Measurements from ENCODE around the gene KCNQ4. TPM values are rescaled to one million over a fixed set of nuclear protein-coding genes. Genes with fewer than 3 reads are reported as not detected.

The KCNQ4 gene
- total RNA-seq, 1 experiment from 2014 or later, result 1.4 TPM

GRCh38 chr1:40740997-40741736 is 42.4 kb upstream of the KCNQ4 start:
- H3K4me3 Mint-ChIP-seq, result no peak overlapping the region
- no peak overlapping the region for H2BK12ac ChIP-seq (ENCODE audit: insufficient read length, low read depth, low read length)
- DNase-seq, result no peak
- no CpG with 5 or more reads among the region's 7 CpGs for WGBS (ENCODE audit: extremely low coverage, insufficient read length, low lambda C conversion rate)
- H3K4me2 ChIP-seq (ENCODE audit: insufficient read depth, insufficient read length, low read length), result no peak overlapping the region
- no peak overlapping the region for H3K27ac ChIP-seq (ENCODE audit: insufficient read length, low read depth, low read length)
- 0 out of 2 replicates have a peak, but pooled peaks cover 2% of the 10 kb centered on the region for H3K79me2 ChIP-seq (ENCODE audit: insufficient read depth, low read length)
- no peak overlapping the region for H3T11ph ChIP-seq (ENCODE audit: low read length)
- H3K9me3 Mint-ChIP-seq, result no peaks in the 10 kb centered on the region
- H3K23ac ChIP-seq (ENCODE audit: insufficient read length, low read depth, low read length), result no peak overlapping the region
- no peak overlapping the region for H3K9ac ChIP-seq (ENCODE audit: extremely low read depth, insufficient read length, low read length)
- H4K91ac ChIP-seq (ENCODE audit: insufficient read length, low read depth, low read length), result no peak overlapping the region
- H3K79me1 ChIP-seq (ENCODE audit: insufficient read depth, low read depth, low read length, poor library complexity, severe bottlenecking), result no peaks in the 10 kb centered on the region
- no peak overlapping the region for H2BK20ac ChIP-seq (ENCODE audit: low read depth, low read length, poor library complexity, severe bottlenecking)
- H2BK15ac ChIP-seq (ENCODE audit: low read depth, low read length), result no peak overlapping the region
- H3K27me3 ChIP-seq (ENCODE audit: insufficient read depth, low read length), result no peaks in the 10 kb centered on the region
- no peak for TF ChIP-seq CTCF (conservative IDR thresholded peaks at IDR 0.05)
- H3K18ac ChIP-seq (ENCODE audit: insufficient read length, low read depth, low read length), result no peak overlapping the region
- no peaks in the 10 kb centered on the region for H3K27me3 Mint-ChIP-seq (ENCODE audit: low read depth)
- H3K9me3 ChIP-seq (ENCODE audit: control insufficient read depth, low read depth, low read length), result no peaks in the 10 kb centered on the region
- no peak overlapping the region for H4K8ac ChIP-seq (replicated peaks; ENCODE audit: insufficient read length, low read depth, low read length)
- H3K14ac ChIP-seq (ENCODE audit: insufficient read depth, low read length), result no peak overlapping the region
- no peak overlapping the region for H4K5ac ChIP-seq (ENCODE audit: insufficient read length, low read depth, low read length)
- H2BK5ac ChIP-seq (ENCODE audit: insufficient read length, low read length), result no peak overlapping the region
- H3K4me1 ChIP-seq (ENCODE audit: insufficient read depth, low read length), result no peaks in the 10 kb centered on the region
- H3K27ac Mint-ChIP-seq, result no peak overlapping the region
- no peak overlapping the region for H3K56ac ChIP-seq (ENCODE audit: insufficient read length, low read depth, low read length)
- H3K23me2 ChIP-seq (ENCODE audit: insufficient read length, low read depth, low read length, poor library complexity, severe bottlenecking), result no peaks in the 10 kb centered on the region
- no peak overlapping the region for H2BK120ac ChIP-seq (ENCODE audit: low read depth, low read length, poor library complexity, severe bottlenecking)
- no peak overlapping the region for H2AFZ ChIP-seq (ENCODE audit: low read length)
- H3K4me1 Mint-ChIP-seq, result peaks cover 2 to 13% of the 10 kb centered on the region in 2 experiments; a peak in 3 of 4 replicates
- H4K20me1 ChIP-seq (ENCODE audit: control insufficient read depth, insufficient read depth, insufficient read length), result no peaks in the 10 kb centered on the region
- no peak overlapping the region for H3K4ac ChIP-seq (ENCODE audit: low read depth, low read length)
- H2AK5ac ChIP-seq (ENCODE audit: insufficient read length, low read length), result no peak overlapping the region
- H3K36me3 Mint-ChIP-seq (ENCODE audit: insufficient read depth in 1 of 3, low read depth in 3 of 3), result peaks cover 13 to 57% (median 48%) of the 10 kb centered on the region in 3 experiments; a peak in 6 of 7 replicates
